WI38 (cell line): ENCODE results near the gene RGS7BP.

ENCODE experiments used
- H3K4me3 ChIP-seq: 2 replicates; pipeline ENCODE4 v1.5.1; 2011; ENCODE audit warnings: low read depth, mild to moderate bottlenecking, control low read depth, low read length
- TF ChIP-seq, protein P1 (sequence below): IDR thresholded peaks from 2 replicates; pipeline ENCODE4 v1.5.1; 2012; ENCODE audit warnings: low read depth, mild to moderate bottlenecking, control low read depth, low read length

RGS7BP gene

DNA sequence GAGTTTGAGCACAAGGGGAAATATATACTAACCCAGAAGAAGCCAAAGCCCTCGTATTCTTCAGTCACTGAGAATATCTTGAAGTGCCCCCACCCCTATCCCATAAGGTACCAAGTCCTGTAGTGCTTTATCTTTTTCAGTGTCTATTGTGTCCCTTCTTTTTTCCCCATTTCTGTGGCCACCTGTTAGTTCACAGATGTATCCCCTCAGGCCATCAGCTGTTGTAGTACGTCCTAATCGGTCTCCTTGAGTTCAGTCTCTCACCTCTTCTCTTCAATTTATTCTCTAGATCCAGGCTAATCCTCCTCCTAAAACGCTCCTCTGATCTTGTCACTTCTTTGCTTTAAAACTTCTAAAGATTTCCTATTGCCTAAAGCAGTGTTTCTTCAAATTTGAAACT lies 10.4 kb downstream of the RGS7BP start:
- H3K4me3 ChIP-seq: no peak overlapping the region
- TF ChIP-seq, protein P1, sequence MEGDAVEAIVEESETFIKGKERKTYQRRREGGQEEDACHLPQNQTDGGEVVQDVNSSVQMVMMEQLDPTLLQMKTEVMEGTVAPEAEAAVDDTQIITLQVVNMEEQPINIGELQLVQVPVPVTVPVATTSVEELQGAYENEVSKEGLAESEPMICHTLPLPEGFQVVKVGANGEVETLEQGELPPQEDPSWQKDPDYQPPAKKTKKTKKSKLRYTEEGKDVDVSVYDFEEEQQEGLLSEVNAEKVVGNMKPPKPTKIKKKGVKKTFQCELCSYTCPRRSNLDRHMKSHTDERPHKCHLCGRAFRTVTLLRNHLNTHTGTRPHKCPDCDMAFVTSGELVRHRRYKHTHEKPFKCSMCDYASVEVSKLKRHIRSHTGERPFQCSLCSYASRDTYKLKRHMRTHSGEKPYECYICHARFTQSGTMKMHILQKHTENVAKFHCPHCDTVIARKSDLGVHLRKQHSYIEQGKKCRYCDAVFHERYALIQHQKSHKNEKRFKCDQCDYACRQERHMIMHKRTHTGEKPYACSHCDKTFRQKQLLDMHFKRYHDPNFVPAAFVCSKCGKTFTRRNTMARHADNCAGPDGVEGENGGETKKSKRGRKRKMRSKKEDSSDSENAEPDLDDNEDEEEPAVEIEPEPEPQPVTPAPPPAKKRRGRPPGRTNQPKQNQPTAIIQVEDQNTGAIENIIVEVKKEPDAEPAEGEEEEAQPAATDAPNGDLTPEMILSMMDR: no peak

- no peak overlapping the region for H3K4me3 ChIP-seq
- TF ChIP-seq, protein P1: no peak
Observed at GRCh38 chr5:64518793-64519192, 13.0 kb downstream of the RGS7BP start.

DNA sequence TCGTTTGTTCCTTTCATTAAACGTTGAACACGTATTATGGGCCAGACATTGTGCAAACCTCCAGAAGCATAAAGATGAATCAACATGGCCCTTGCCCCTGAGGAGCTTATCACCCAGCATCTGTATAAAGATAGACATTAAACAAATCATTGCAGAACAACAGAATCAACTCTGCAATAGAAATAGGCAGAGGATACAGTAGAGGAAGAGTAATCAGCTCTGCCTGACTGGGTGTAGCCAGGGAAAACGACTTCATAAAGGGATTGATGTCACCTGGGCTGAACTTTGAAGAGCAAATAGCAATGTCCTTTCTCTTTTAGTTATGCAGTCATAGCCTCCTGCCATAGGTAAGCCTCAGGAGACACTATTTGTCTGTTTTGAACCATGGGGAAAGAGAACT lies 13.4 kb downstream of the RGS7BP start:
- H3K4me3 ChIP-seq: no peak overlapping the region
- TF ChIP-seq, protein P1: no peak

- no peak overlapping the region for H3K4me3 ChIP-seq
- TF ChIP-seq, protein P1: no peak
Observed at GRCh38 chr5:64526734-64527439, 21.1 kb downstream of the RGS7BP start.

- no peak overlapping the region for H3K4me3 ChIP-seq
- TF ChIP-seq, protein P1: no peak
Observed at GRCh38 chr5:64530076-64530475, 24.3 kb downstream of the RGS7BP start.

DNA sequence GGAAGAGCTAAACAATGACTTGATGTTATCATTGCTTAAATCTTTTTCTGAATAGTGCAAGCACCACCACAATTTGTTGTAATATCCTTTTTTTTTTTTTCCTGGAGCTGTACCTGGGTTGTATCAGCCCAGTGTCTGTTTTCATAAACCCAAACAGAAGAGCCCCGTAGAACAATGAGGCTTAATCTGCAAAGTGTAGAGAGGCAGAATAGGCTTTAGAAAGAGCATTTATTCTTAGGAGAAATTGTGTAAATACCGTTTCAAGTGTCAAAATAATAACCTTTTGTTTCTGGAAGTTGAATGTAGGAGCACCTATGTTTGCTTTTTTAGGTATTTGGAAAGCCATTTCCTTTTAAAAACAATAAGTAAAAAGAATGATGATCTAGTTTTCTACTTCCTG lies 26.4 kb downstream of the RGS7BP start:
- TF ChIP-seq, protein P1: no peak
- H3K4me3 ChIP-seq: no peak overlapping the region

DNA sequence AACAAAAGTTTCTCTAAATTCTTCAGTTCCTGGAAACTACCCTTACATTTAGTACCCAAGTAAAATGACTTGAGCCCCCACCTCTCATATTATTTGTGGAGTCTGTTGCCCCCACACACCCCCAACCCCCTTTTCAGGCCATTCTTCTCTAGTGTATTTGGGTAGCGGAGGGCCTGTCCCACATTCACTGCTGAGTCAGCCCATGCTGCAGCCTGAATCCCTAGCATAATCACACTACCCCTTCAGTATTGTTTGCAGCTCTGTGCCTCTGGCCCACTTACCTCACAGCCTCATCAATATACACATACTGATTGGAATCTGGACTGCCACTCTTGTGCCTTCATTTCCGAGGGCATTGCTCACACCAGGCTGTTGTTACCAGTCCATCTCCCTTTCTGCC lies 26.8 kb downstream of the RGS7BP start:
- no peak overlapping the region for H3K4me3 ChIP-seq
- TF ChIP-seq, protein P1: no peak
